SK-MEL-5 (cell line): Measurements from ENCODE around the gene HERC2. TPM values are rescaled to one million over a fixed set of nuclear protein-coding genes. Genes with fewer than 3 reads are reported as not detected.
"Not testable (repeated sequence)": the region's sequence is repeated elsewhere in the genome, so short reads cannot be mapped to it uniquely, and the experiment has no call there.

Source experiments
- DNase-seq: peaks from one replicate; pipeline ENCODE4 v3.0.0-alpha.2; 2016; ENCODE audit warnings: low read depth, low spot score
- in situ Hi-C: cut with HindIII; loops from 2 replicates; pipeline ENCODE4 v1.10.0; 2016; ENCODE audit warnings: low sequenced_read_pairs, high pct_unique_total_duplicates, low pct_unique_long_range_greater_than_20kb
- polyA plus RNA-seq, 2 experiments: library from polyadenylated mRNA; depleted of rRNA; stranded (reverse); fragments of >200 nt; gene quantifications; 2 replicates each; pipeline ENCODE4 v1.2.3, GENCODE V29; 2015
- total RNA-seq: library from RNA; depleted of rRNA; stranded (reverse); fragments of >200 nt; shearing (Covaris generic); gene quantifications from 2 replicates; pipeline ENCODE4 v1.2.3, GENCODE V29; 2014; rRNA removed

The HERC2 gene
- total RNA-seq, result 34.1 and 35.8 TPM in 2 replicates
- polyA plus RNA-seq (2015; cell fraction: cytosol; rRNA removed), result 53.6 and 55.1 TPM in 2 replicates
- 86.8 and 115 TPM in 2 replicates for polyA plus RNA-seq (2015; cell fraction: nucleus; rRNA removed)

- DNase-seq, in situ Hi-C loops: not testable (repeated sequence)
These were observed at the start of gene HERC2 for GRCh38 chr15:28322129-28322588. HERC2 (minus strand) TSS chr15:28322179; CDS start chr15:28321433, 746 bp downstream.

DNA sequence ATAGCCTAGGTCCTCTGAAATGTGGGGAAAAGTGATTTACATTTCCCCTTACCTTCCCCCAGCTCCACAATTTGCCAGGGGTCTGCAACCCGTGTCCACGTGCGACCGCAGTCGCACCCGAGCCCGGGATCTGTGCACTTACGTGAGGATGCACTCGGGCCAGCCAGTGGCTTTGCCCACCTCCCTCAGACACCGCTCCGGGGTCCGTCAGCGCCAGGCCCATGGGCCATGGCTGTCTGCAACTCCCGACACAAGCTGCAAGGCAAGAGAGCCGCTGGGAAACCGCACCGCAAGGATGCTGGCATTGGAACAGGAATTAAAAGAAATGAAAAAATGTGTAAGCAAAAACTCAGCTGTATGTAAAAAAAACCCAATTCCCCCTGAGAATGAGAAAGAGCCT lies 43.5 kb upstream of the HERC2 start:
- DNase-seq, in situ Hi-C loops: not testable (repeated sequence)

DNA sequence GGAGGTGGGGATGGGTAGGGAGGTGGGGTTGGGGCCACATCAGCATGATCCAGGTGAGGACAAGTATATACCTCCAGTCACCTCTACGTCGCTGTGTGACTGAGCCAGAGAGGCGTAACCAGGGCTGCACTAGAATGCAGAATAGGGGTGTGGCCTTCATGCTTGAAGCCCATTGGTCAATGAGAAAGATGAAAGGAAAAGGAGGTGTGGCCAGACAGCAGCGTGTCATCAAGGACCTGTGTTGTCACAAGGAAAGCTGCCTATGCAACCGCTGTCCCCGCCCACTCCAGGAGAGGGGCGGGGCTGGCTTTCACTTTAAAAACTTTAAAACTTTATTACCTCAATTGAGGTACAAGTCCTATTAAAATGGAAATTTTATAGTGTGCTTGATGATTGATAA lies 36.0 kb upstream of the HERC2 start, which contains the start of gene GOLGA6L24:
GOLGA6L24 (minus strand) TSS at position 101 of the 400 bp plus-strand sequence; CDS start at position 40, 61 bp downstream.
- in situ Hi-C loops, DNase-seq: not testable (repeated sequence)

GRCh38 chr15:28321358-28322078 lies 461 bp downstream of the HERC2 start:
- in situ Hi-C loops, DNase-seq: not testable (repeated sequence)

- DNase-seq, in situ Hi-C loops: not testable (repeated sequence)
These were observed 2.3 kb downstream of the HERC2 start for GRCh38 chr15:28319725-28320124.

DNA sequence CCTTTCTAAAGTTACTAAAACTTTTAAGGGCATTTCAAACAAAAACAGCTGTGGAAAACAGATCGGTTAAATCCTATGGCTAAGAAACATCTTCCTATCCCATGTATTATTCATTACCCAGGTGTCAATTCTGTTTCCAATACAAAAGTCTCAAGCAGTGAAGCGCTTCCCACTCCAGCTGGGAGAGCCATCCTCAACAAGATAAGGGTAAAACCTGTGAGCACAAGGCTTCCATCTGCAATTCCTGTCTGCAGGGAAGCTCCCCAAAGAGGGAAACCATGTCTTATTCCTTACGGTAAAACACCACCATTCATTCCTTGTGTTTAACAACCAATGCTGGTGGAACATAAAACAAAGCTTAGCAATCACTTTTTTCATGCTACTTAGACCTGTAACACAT lies 3.2 kb downstream of the HERC2 start:
- DNase-seq, in situ Hi-C loops: not testable (repeated sequence)

DNA sequence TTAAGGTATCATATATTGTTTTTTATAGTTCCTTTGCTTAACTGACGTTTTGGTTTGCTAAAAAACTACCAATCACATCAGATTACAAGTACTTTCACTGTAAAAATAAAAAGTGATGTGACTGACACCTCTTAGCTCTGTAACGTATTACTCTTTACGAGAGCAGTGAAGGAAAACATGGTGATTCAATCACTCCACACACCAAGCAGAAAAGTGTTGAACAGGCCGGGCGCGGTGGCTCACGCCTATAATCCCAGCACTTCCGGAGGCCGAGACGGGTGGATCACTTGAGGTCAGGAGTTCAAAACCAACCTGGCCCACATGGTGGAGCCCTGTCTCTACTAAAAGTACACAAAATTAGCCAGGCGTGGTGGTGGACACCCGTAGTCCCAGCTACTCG lies 3.9 kb downstream of the HERC2 start:
- in situ Hi-C loops, result not testable (repeated sequence)

GRCh38 chr15:28316958-28317357 lies 5.0 kb downstream of the HERC2 start:
- in situ Hi-C loops, DNase-seq: not testable (repeated sequence)

More for the DNA sequence above, 3.9 kb downstream of the HERC2 start:
- DNase-seq, result not testable (repeated sequence)

DNA sequence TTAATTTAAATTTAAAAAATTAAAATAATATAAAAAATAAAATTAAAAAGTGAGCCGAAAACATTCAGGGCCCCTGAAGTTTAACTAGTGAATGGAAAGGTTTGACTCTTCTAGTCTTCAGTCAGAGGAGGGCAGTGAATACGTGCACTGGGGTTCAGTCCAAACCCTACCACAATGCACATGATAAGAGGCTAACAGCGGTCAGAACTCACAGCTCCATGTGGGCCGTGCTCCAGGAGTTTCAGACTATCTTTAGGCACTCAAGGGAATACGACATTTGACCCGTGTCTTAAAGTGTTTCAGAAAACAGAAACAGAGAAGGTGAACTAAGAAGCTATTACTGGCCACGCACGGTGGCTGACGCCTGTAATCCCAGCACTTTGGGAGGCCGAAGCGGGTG lies 11.5 kb downstream of the HERC2 start:
- in situ Hi-C loops, DNase-seq: not testable (repeated sequence)

DNA sequence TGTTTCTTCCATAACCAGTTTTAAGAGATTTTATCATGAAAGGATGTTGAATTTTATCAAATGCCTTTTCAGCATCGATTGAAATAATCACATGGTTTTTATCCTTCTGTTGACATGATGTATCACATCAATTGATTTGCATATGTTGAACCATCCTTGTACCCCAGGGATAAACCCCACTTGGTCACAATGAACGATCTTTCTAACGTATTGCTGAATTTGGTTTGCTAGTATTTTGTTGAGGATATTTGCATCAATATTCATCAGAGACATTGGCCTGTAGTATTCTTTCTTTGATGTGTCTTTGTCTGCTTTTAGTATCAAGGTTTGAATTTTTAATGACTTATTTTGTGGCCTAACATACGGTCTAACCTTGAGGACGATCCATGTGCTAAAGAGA lies 13.3 kb downstream of the HERC2 start:
- in situ Hi-C loops, DNase-seq: not testable (repeated sequence)

GRCh38 chr15:28305700-28306099 lies 16.3 kb downstream of the HERC2 start:
- in situ Hi-C loops, DNase-seq: not testable (repeated sequence)

DNA sequence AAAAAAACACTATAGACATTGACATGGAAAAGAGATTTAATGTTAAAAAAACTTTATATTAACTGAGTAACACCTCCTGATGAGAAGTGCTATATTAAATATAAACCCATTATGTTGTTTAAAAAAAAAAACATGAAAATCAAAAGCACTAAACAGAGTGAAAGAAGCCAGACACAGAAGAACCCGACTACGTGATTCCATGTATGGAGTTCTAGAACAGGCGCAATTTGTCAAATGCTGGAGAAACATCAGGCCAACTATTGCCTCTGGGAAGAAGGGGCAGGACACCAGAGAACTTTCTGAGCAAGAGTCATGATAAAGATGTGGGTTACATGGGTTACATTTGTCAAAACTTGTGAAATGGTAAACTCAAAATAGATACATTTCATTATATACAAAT lies 24.5 kb downstream of the HERC2 start:
- DNase-seq, in situ Hi-C loops: not testable (repeated sequence)

DNA sequence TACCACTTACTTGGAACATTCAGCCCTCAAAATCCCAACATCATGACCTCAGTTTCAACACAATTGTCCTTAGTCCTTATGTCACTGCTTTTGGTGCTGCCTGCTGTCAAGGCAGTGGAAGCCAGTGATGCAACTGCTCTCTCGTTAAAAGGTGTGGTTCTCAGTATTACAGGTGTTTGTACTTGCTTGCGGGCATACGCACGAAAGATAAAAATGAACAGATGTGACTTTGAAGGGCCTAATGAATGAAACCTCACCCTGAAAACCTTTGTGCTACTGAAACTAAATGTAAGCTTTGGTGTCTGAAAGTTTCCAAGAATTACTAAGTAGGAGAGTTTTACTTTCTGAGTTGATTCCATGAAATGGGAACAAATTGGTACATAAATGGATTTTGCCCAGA lies 25.2 kb downstream of the HERC2 start:
- DNase-seq, in situ Hi-C loops: not testable (repeated sequence)

GRCh38 chr15:28295009-28295563 lies 26.9 kb downstream of the HERC2 start:
- in situ Hi-C loops, DNase-seq: not testable (repeated sequence)

- in situ Hi-C loops, DNase-seq: not testable (repeated sequence)
These were observed 27.4 kb downstream of the HERC2 start for GRCh38 chr15:28294560-28294959.

GRCh38 chr15:28289694-28290463 lies 32.1 kb downstream of the HERC2 start:
- in situ Hi-C loops, result no loop called here
- no peak for DNase-seq

GRCh38 chr15:28288830-28289693 lies 32.9 kb downstream of the HERC2 start:
- DNase-seq, in situ Hi-C loops: not testable (repeated sequence)
